GM21786 (cell line): Measurements from ENCODE around the gene ENPP7.

Experiments used
- ATAC-seq: cut with Tn5 transposase; IDR thresholded peaks from one replicate; pipeline ENCODE4 v1.9.1; 2021; ENCODE audit not compliant: unreplicated experiment

Gene ENPP7

GRCh38 chr17:79789943-79790804 is 59.4 kb downstream of the ENPP7 start:
- no peak for ATAC-seq

- no peak for ATAC-seq
These were observed 60.3 kb downstream of the ENPP7 start for GRCh38 chr17:79790805-79791734.

- no peak for ATAC-seq
These were observed 61.0 kb downstream of the ENPP7 start for GRCh38 chr17:79791735-79792161.
